ENCODE measurements around the gene ARAP1. TPM values are rescaled to one million over a fixed set of nuclear protein-coding genes. Genes with fewer than 3 reads are reported as not detected.
A peak's percentile ranks its signal among the peaks of the same experiment; 100 is the strongest.

ARAP1 gene
- total RNA-seq, 6 experiments from 2014 or later: 32.9 to 76.7 (median 41.2) TPM

GRCh38 chr11:72755713-72756285 lies 3.6 kb upstream of the ARAP1 start:
- Histone ChIP-seq H3K9me3 (no peaks in the 10 kb centered on the region), H3K27ac (no peak overlapping the region), H3K4me3 (no peak overlapping the region), H3K4me1 (peaks cover 0 to 18% (median 6%) of the 10 kb centered on the region in 4 donors), H3K27me3 (no peaks in the 10 kb centered on the region), H3K36me3 (peaks cover 0 to 52% (median 24%) of the 10 kb centered on the region in 4 donors)
- DNase-seq: no peak
- ATAC-seq: no peak
- TF ChIP-seq POLR2A (IDR thresholded peaks at IDR 0.05): no peak
- no peak for TF ChIP-seq CTCF (IDR thresholded peaks at IDR 0.05)
- WGBS (ENCODE audit: insufficient coverage, low coverage, low lambda C conversion rate, missing lambda C conversion rate): 90% methylated on average over 2 of the region's 4 CpGs
- intact Hi-C loops (cut with DNase I): no loop called here

GRCh38 chr11:72754544-72755155 lies 2.4 kb upstream of the ARAP1 start:
- Histone ChIP-seq H3K9me3 (no peaks in the 10 kb centered on the region), H3K36me3 (peaks cover 0 to 51% (median 24%) of the 10 kb centered on the region in 4 donors), H3K27ac (no peak overlapping the region), H3K27me3 (no peaks in the 10 kb centered on the region), H3K4me1 (peaks cover 0 to 18% (median 6%) of the 10 kb centered on the region in 4 donors), H3K4me3 (no peak overlapping the region)
- DNase-seq: no peak
- 68% methylated on average over 6 of the region's 48 CpGs for WGBS (ENCODE audit: insufficient coverage, low coverage, low lambda C conversion rate, missing lambda C conversion rate)
- intact Hi-C loops (cut with DNase I): no loop called here
- ATAC-seq: peak in 1 of 4 donors; percentile 2
- TF ChIP-seq CTCF (IDR thresholded peaks at IDR 0.05) (no peak), POLR2A (IDR thresholded peaks at IDR 0.05) (no peak)

- Histone ChIP-seq H3K4me1 (peaks cover 0 to 23% (median 6%) of the 10 kb centered on the region in 4 donors), H3K36me3 (peaks cover 0 to 47% (median 23%) of the 10 kb centered on the region in 4 donors), H3K9me3 (no peaks in the 10 kb centered on the region), H3K27me3 (no peaks in the 10 kb centered on the region), H3K27ac (no peak overlapping the region), H3K4me3 (no peak overlapping the region)
- intact Hi-C loops (cut with DNase I): no loop called here
- DNase-seq (no peak), ATAC-seq (no peak)
- 84% methylated on average over 8 of the region's 8 CpGs for WGBS (ENCODE audit: insufficient coverage, low coverage, low lambda C conversion rate, missing lambda C conversion rate)
- no peak for TF ChIP-seq POLR2A (IDR thresholded peaks at IDR 0.05)
- no peak for TF ChIP-seq CTCF (IDR thresholded peaks at IDR 0.05)
Measured at GRCh38 chr11:72754149-72754543, 1.9 kb upstream of the ARAP1 start.

GRCh38 chr11:72753341-72754148 lies 1.3 kb upstream of the ARAP1 start:
- peak overlapping the region in 1 of 3 donors; percentile 53 for H3K27ac ChIP-seq
- TF ChIP-seq POLR2A (IDR thresholded peaks at IDR 0.05) (no peak), CTCF (IDR thresholded peaks at IDR 0.05) (peak; percentile 13 to 31 (median 18))
- no peak overlapping the region for H3K4me3 ChIP-seq
- ATAC-seq (peak; percentile 23 to 31 (median 26)), DNase-seq (no peak)
- no peaks in the 10 kb centered on the region for H3K27me3 ChIP-seq
- WGBS (ENCODE audit: insufficient coverage, low coverage, low lambda C conversion rate, missing lambda C conversion rate): 40% methylated on average over 5 of the region's 9 CpGs
- peaks cover 0 to 29% (median 6%) of the 10 kb centered on the region in 4 donors for H3K4me1 ChIP-seq
- peaks cover 0 to 42% (median 20%) of the 10 kb centered on the region in 4 donors for H3K36me3 ChIP-seq
- intact Hi-C loops (cut with DNase I): no loop called here
- no peaks in the 10 kb centered on the region for H3K9me3 ChIP-seq
